IPS DF 6.9 (cell line): ENCODE data around the gene TAS2R19.
"Not testable (repeated sequence)": the region's sequence is repeated elsewhere in the genome, so short reads cannot be mapped to it uniquely, and the experiment has no call there.

Source experiments
- DNase-seq: peaks from one replicate; pipeline ENCODE4 v3.0.0-alpha.2; 2013; ENCODE audit warnings: low read depth, low spot score
- H3K27ac ChIP-seq: one replicate; pipeline ENCODE4 v1.5.1; 2013; ENCODE audit warnings: low read length, control low read depth
- H3K27me3 ChIP-seq: 2 replicates; pipeline ENCODE4 v1.6.1; 2013; ENCODE audit warnings: mild to moderate bottlenecking, low read length; ENCODE audit not compliant: control insufficient read depth, insufficient read depth
- H3K36me3 ChIP-seq: 2 replicates; pipeline ENCODE4 v1.6.1; 2013; ENCODE audit warnings: low read length; ENCODE audit not compliant: control insufficient read depth, insufficient read depth
- H3K4me1 ChIP-seq: 2 replicates; pipeline ENCODE4 v1.6.1; 2013; ENCODE audit warnings: low read length; ENCODE audit not compliant: control insufficient read depth, insufficient read depth
- H3K4me3 ChIP-seq: 2 replicates; pipeline ENCODE4 v1.5.1; 2013; ENCODE audit warnings: mild to moderate bottlenecking, low read length
- H3K9me3 ChIP-seq: 2 replicates; pipeline ENCODE4 v1.6.1; 2013; ENCODE audit warnings: low read length, inconsistent platforms; ENCODE audit not compliant: control insufficient read depth, insufficient read depth
- WGBS: extraction: QIAGEN DNeasy Blood & Tissue Kit; methylation state at CpG from one replicate; pipeline ENCODE4 v1.1.7; 2013; ENCODE audit warnings: mixed read lengths, missing lambda C conversion rate; ENCODE audit not compliant: insufficient read length, insufficient coverage; 5-methylcytosine and 5-hydroxymethylcytosine counted together

The TAS2R19 gene, protein sequence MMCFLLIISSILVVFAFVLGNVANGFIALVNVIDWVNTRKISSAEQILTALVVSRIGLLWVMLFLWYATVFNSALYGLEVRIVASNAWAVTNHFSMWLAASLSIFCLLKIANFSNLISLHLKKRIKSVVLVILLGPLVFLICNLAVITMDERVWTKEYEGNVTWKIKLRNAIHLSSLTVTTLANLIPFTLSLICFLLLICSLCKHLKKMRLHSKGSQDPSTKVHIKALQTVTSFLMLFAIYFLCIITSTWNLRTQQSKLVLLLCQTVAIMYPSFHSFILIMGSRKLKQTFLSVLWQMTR

DNA sequence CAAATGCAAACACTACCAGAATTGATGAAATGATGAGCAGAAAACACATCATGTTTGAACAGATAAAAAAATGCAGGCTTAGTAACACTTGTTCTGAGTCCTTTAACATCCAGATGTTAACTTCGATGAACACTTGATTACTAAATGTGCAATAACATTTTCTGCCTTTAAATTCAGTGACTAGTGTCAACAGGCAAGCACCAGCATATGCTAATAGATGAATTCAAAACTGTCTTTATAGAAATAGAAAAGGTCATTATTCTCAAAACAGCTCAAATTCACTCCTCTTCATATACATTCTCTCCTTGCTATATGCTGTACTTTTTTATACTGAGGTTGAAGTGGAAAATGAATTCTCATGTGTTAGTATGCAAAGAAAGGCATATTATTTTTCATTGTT, at the start of gene TAS2R19:
Gene TAS2R19, minus strand, starts transcription at position 101 of the 400 bp plus-strand sequence. Its CDS starts 49 bp downstream, at position 52.
- DNase-seq, result no peak
- Histone ChIP-seq H3K9me3 (no peaks in the 10 kb centered on the region), H3K4me3 (no peak within 1 kb of the TSS), H3K4me1 (no peaks in the 10 kb centered on the region), H3K36me3 (no peaks in the 10 kb centered on the region), H3K27ac (no peak within 1 kb of the TSS), H3K27me3 (no peaks in the 10 kb centered on the region)
- no CpG with 5 or more reads among the region's 1 CpG for WGBS

DNA sequence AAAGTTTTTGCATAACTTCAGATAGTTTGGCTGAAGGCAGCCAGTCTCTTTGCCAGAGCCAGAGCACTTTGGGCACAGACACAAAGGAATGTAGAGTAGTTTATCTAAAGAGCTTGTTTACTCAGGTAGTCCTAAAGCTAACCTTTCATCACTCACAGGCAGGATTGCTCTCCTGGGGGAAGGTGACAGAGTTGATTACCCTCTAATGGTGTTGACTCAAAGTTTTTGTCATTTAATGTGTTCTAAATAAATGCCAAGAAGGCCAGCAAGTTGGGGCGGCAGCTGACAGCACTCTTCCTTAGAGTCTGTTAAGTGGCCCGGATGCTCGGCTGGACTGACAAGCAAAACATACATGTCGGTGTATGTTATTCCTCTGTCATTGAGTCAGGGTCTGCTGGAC, 49.0 kb upstream of the TAS2R19 start:
- DNase-seq, result peak; percentile 25
- Histone ChIP-seq H3K27me3 (no peaks in the 10 kb centered on the region), H3K27ac (no peak overlapping the region), H3K4me3 (no peak overlapping the region), H3K36me3 (no peaks in the 10 kb centered on the region), H3K9me3 (no peaks in the 10 kb centered on the region), H3K4me1 (peaks cover 3% of the 10 kb centered on the region)
- no CpG with 5 or more reads among the region's 4 CpGs for WGBS

DNA sequence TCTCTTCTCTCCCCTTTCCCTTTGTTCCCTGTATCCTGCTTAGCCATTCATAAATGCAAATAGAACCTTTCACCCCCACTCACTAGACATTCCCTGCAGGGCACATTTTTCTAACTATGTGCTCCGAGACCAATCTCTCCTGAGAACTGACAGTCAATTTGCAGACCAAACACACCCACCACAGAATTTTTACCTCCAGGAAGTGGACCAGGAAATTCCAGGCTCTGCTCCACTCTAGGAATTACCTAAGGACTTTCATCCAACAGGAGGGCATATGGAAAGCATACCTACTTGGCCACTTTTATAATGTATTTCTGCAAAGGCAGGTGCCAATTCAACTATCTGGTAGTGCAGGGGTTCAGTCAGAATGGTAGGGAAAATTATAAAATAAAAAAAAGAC, 48.6 kb upstream of the TAS2R19 start:
- Histone ChIP-seq H3K36me3 (no peaks in the 10 kb centered on the region), H3K4me1 (peaks cover 3% of the 10 kb centered on the region), H3K9me3 (no peaks in the 10 kb centered on the region), H3K4me3 (no peak overlapping the region), H3K27ac (no peak overlapping the region), H3K27me3 (no peaks in the 10 kb centered on the region)
- no peak for DNase-seq
- WGBS, result no CpG with 5 or more reads among the region's 1 CpG

DNA sequence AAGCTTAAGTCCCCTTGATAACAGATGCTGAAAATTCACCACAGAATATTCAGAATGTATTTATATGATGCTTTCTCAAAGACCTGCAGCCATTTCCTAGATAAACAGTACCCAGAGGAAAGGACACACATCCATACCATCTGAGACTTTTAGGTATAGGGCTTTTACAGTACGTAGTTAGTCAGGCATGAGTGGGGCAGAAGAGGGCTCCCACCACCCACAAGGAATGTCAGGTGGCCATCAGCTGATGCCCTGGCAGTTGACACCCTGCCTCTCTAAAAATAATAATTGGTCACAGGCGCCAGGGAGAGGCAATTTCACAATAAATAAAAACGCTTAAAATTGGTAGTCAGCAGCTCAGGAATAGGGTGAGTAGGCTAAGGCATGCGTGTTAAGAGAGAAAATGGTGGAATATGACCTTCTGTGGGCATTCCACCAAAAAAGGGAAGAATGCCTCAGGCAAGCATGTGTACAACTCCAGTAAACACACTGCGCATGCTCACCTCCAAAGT, 47.5 kb upstream of the TAS2R19 start:
- no peak for DNase-seq
- no peaks in the 10 kb centered on the region for H3K36me3 ChIP-seq
- no peaks in the 10 kb centered on the region for H3K9me3 ChIP-seq
- peaks cover 3% of the 10 kb centered on the region for H3K4me1 ChIP-seq
- H3K27me3 ChIP-seq, result no peaks in the 10 kb centered on the region
- no peak overlapping the region for H3K27ac ChIP-seq
- WGBS, result no CpG with 5 or more reads among the region's 5 CpGs
- H3K4me3 ChIP-seq, result no peak overlapping the region

DNA sequence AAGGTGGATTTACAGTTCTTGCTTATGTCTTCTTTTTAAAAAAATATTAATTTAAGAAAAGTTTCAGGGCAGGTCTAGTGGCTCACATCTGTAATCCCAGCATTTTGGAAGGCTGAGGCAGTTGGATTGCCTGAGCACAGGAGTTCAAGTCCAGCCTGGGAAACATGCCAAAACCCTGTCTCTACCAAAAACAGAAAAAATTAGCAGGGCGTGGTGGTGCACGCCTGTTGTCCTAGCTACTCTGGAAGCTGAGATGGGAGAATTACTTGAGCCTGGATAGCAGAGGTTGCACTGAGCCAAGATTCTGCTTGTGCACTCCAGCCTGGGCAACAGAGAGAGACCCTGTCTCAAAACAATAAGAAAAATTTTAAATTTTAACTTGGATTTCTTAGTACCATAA, 45.1 kb upstream of the TAS2R19 start:
- peaks cover 3% of the 10 kb centered on the region for H3K4me1 ChIP-seq
- no peaks in the 10 kb centered on the region for H3K27me3 ChIP-seq
- no peaks in the 10 kb centered on the region for H3K36me3 ChIP-seq
- H3K9me3 ChIP-seq, result no peaks in the 10 kb centered on the region
- WGBS, result no CpG with 5 or more reads among the region's 2 CpGs
- H3K4me3 ChIP-seq, result no peak overlapping the region
- no peak for DNase-seq
- H3K27ac ChIP-seq, result no peak overlapping the region

DNA sequence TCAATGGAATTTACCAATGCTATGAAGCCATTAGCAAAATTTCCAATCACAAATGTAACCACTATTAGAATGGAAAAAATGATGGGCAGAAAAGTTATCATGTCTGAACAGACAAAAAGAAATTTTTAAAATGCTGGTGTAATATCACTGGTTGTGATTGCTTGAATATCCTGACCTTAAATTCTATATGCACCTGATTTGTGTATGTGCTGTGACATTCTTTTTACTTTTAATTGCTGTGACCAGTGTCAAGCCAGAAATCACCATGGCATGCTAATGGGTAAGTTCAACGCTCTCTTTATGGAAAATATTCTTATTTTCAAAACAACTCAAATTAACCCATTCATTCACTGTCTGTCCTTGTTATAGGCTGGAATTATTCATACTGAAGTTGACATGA, 39.8 kb upstream of the TAS2R19 start, which contains the start of gene TAS2R46:
Gene TAS2R46, minus strand, starts transcription at position 101 of the 400 bp plus-strand sequence. Its CDS starts 0 bp downstream, at position 101.
- H3K27me3 ChIP-seq, H3K4me3 ChIP-seq, H3K4me1 ChIP-seq, DNase-seq, H3K36me3 ChIP-seq, H3K9me3 ChIP-seq, H3K27ac ChIP-seq: not testable (repeated sequence)
- WGBS, result no CpG with 5 or more reads among the region's 1 CpG

DNA sequence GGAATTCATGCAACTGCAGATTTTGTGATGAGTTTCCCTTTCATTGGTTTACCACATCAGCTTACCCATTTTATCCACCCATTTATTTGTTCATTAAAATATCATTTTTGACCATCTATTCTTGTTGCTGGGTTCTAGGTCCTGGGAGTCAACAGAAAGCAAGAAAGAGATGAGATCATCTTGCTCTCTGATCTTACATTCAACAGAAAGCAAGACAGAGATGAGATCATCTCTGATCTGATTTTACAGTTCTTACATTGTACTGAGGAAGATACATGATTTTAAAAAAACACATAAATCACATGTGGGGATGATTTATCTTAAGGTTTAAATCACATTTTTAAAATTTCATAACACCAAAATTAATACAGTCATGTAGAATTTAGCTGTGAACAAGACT, 37.4 kb upstream of the TAS2R19 start:
- Histone ChIP-seq H3K36me3 (no peaks in the 10 kb centered on the region), H3K4me1 (no peaks in the 10 kb centered on the region), H3K27me3 (no peaks in the 10 kb centered on the region), H3K9me3 (no peaks in the 10 kb centered on the region), H3K4me3 (no peak overlapping the region), H3K27ac (no peak overlapping the region)
- no peak for DNase-seq

DNA sequence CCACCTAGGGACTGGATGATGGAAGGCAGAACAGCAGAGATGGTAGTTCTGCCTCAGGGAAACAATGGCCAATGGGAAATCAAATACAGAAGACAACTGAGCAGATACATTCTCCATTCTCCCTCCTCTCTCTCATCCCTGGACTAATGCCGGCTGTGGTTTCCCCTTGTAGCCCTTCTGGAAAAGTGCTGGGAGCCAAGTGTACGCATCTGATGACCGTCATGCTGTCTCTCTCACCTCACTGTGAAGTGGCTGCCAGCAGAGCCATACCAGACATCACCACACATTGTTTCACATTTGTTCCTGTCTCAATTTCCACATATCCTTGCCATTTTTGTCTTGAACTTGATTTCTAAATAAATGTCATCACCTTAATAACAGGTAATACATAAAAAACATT, 36.6 kb upstream of the TAS2R19 start:
- no peaks in the 10 kb centered on the region for H3K4me1 ChIP-seq
- H3K36me3 ChIP-seq, result no peaks in the 10 kb centered on the region
- no peaks in the 10 kb centered on the region for H3K9me3 ChIP-seq
- H3K4me3 ChIP-seq, result no peak overlapping the region
- H3K27ac ChIP-seq, result no peak overlapping the region
- H3K27me3 ChIP-seq, result no peaks in the 10 kb centered on the region
- WGBS, result no CpG with 5 or more reads among the region's 3 CpGs
- no peak for DNase-seq

DNA sequence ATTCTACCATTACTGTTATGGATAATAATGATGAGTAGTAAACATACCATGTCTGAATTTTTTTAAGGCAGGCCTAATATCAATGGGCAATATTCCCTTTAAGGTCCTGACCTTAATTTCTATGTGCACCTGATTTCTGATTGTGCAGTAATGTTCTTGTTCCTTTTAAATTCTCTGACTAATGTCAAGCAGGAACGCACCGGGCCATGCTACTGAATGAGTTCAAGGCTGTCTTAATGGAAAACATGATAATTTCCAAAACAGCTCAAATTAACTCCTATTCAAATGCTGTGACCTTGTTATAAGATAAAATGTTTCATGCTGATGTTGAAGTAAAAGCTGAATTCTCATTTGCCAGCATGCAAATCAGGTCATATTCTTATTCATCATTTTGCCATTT, 32.9 kb upstream of the TAS2R19 start:
- H3K27me3 ChIP-seq, result no peaks in the 10 kb centered on the region
- no CpG with 5 or more reads among the region's 2 CpGs for WGBS
- DNase-seq, result no peak
- no peak overlapping the region for H3K4me3 ChIP-seq
- H3K36me3 ChIP-seq, result no peaks in the 10 kb centered on the region
- no peaks in the 10 kb centered on the region for H3K4me1 ChIP-seq
- H3K9me3 ChIP-seq, result no peaks in the 10 kb centered on the region
- H3K27ac ChIP-seq, result no peak overlapping the region

DNA sequence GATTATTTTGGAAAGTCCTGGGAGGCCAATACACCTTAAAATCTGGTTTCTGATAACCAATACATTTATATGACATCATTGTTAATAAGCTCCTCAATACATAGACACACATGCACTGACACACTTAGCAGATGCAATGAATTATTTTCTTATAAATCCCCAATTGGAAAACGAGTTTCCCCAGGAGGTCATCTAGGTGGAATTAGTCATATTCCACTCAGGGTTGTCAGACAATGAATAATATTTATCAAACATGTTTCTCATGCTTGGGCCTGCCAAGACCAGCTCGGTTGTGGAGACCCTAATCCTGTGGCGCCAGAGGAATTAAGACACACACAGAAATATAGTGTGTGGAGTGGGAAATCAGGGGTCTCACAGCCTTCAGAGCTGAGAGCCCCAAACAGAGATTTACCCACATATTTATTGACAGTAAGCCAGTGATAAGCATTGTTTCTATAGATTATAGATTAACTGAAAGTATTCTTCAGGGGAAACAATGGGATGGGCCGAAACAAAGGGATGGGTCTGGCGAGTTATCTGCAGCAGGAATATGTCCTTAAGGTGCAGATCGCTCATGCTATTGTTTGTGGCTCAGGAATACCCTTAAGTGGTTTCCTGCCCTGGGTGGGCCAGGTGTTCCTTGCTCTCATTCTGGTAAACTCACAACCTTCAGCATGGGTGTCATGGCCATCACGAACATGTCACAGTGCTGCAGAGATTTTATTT, 27.5 kb upstream of the TAS2R19 start:
- WGBS, result no CpG with 5 or more reads among the region's 7 CpGs
- not testable (repeated sequence) for H3K4me3 ChIP-seq

More for the DNA sequence above, 27.5 kb upstream of the TAS2R19 start:
- H3K27ac ChIP-seq, H3K36me3 ChIP-seq, H3K9me3 ChIP-seq, H3K4me1 ChIP-seq, DNase-seq, H3K27me3 ChIP-seq: not testable (repeated sequence)
